OCI-LY1 (cell line): ENCODE results near the gene BCL2L13.

Experiments
- EZH2 ChIP-seq: fragments of 200-600 bp; sonication (generic), shearing (Covaris generic); IDR thresholded peaks from 2 replicates; pipeline ENCODE4 v1.8.0; 2017; ENCODE audit warnings: borderline replicate concordance, mixed run types, mild to moderate bottlenecking, antibody characterized with exemption, low read length, moderate library complexity, mixed read lengths
- TF ChIP-seq, protein P1 (sequence below): fragments of 200-600 bp; sonication (generic), shearing (Covaris generic); IDR thresholded peaks from 2 replicates; pipeline ENCODE4 v1.5.1; 2017; ENCODE audit warnings: mild to moderate bottlenecking, antibody characterized with exemption, low read length, moderate library complexity, mixed read lengths

DNA sequence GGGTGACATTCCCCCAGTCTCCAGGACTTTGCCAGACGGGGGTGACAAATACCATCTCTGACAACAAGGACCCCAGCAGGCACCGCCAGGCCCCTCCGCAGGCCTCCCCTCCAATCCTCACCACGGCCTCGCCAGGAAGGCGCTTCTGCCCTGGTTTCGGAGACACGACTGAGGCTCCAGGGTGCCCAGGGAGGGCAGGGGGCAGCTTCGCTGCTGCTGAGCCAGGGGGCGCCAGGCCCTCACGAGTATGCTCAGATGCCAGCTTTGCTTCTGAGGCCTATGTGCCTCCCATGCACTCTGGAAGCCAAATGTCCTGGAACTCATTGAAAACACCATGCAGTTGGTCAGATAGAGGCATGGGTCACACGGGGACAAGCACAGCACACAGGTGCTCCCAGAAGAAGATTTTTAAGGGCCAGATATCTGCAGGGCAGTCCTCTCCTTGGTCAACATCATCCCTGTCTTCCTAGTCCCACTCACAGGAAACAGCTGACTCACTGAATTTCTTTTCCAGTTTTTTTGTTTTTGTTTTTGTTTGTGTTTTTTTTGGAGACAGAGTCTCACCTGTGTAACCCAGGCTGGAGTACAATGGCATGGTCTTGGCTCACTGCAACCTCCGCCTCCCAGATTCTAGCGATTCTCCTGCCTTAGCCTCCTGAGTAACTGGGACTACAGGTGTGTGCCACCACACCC, 115.8 kb downstream of the BCL2L13 start:
- TF ChIP-seq, protein P1, sequence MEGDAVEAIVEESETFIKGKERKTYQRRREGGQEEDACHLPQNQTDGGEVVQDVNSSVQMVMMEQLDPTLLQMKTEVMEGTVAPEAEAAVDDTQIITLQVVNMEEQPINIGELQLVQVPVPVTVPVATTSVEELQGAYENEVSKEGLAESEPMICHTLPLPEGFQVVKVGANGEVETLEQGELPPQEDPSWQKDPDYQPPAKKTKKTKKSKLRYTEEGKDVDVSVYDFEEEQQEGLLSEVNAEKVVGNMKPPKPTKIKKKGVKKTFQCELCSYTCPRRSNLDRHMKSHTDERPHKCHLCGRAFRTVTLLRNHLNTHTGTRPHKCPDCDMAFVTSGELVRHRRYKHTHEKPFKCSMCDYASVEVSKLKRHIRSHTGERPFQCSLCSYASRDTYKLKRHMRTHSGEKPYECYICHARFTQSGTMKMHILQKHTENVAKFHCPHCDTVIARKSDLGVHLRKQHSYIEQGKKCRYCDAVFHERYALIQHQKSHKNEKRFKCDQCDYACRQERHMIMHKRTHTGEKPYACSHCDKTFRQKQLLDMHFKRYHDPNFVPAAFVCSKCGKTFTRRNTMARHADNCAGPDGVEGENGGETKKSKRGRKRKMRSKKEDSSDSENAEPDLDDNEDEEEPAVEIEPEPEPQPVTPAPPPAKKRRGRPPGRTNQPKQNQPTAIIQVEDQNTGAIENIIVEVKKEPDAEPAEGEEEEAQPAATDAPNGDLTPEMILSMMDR, result peak; percentile 47
- no peak for TF ChIP-seq EZH2
